DND-41 (cell line): ENCODE results near the gene EPX.

Experiments used
- ATAC-seq: fragments of 200-7000 bp; cut with Tn5 transposase; 3 replicates; pipeline ENCODE4 v1.9.1; 2021; ENCODE audit warnings: low read depth; ENCODE audit not compliant: insufficient read depth
- DNase-seq: peaks from one replicate; pipeline ENCODE4 v3.0.0-alpha.2; 2020
- H2AFZ ChIP-seq: 2 replicates; pipeline ENCODE4 v1.6.0; 2012; ENCODE audit warnings: low read depth, low read length
- H3K27ac ChIP-seq: 2 replicates; pipeline ENCODE4 v1.5.1; 2012; ENCODE audit warnings: low read length, inconsistent platforms
- H3K27me3 ChIP-seq: fragments of 200-600 bp; sonication (generic); 2 replicates; pipeline ENCODE4 v1.6.0; 2012; ENCODE audit warnings: low read length, mild to moderate bottlenecking, inconsistent platforms; ENCODE audit not compliant: insufficient read depth, poor library complexity
- H3K36me3 ChIP-seq: 2 replicates; pipeline ENCODE4 v1.5.1; 2012; ENCODE audit warnings: low read length, inconsistent platforms; ENCODE audit not compliant: insufficient read depth
- H3K4me1 ChIP-seq: 2 replicates; pipeline ENCODE4 v1.5.1; 2012; ENCODE audit warnings: mild to moderate bottlenecking, low read length; ENCODE audit not compliant: insufficient read depth
- H3K4me2 ChIP-seq: 2 replicates; pipeline ENCODE4 v1.6.0; 2012; ENCODE audit warnings: mild to moderate bottlenecking, moderate library complexity, low read length, inconsistent platforms; ENCODE audit not compliant: insufficient read depth
- H3K4me3 ChIP-seq, 2 experiments: fragments of 200-600 bp in 1 of 2; shearing (Covaris generic) in 1 of 2; 2 replicates each; pipeline ENCODE4 v1.5.1; 2012 to 2016; ENCODE audit warnings: inconsistent platforms in 2 of 2, low read length in 2 of 2, mild to moderate bottlenecking in 2 of 2, low read depth in 1 of 2, moderate library complexity in 1 of 2
- H3K79me2 ChIP-seq: 2 replicates; pipeline ENCODE4 v1.6.0; 2012; ENCODE audit warnings: low read length, inconsistent platforms; ENCODE audit not compliant: insufficient read depth
- H3K9ac ChIP-seq: 2 replicates; pipeline ENCODE4 v1.6.0; 2012; ENCODE audit warnings: low read depth, mild to moderate bottlenecking, inconsistent platforms, low read length, moderate library complexity
- H3K9me3 ChIP-seq: 2 replicates; pipeline ENCODE4 v1.5.1; 2012; ENCODE audit warnings: low read length, moderate library complexity, mild to moderate bottlenecking, inconsistent platforms; ENCODE audit not compliant: insufficient read depth, severe bottlenecking
- H4K20me1 ChIP-seq: 2 replicates; pipeline ENCODE4 v1.6.0; 2012; ENCODE audit warnings: low read length; ENCODE audit not compliant: insufficient read depth
- EZH2 ChIP-seq: IDR thresholded peaks from 3 replicates; pipeline ENCODE4 v1.6.1; 2012; ENCODE audit warnings: borderline replicate concordance, low read depth, mild to moderate bottlenecking, moderate library complexity, low read length, inconsistent platforms; ENCODE audit not compliant: severe bottlenecking
- TF ChIP-seq, protein P1 (sequence below): IDR thresholded peaks from 2 replicates; pipeline ENCODE4 v1.5.1; 2012; ENCODE audit warnings: borderline replicate concordance, low read length, moderate library complexity, mild to moderate bottlenecking; ENCODE audit not compliant: poor library complexity, severe bottlenecking; ENCODE audit errors: extremely low read depth

The EPX gene

DNA sequence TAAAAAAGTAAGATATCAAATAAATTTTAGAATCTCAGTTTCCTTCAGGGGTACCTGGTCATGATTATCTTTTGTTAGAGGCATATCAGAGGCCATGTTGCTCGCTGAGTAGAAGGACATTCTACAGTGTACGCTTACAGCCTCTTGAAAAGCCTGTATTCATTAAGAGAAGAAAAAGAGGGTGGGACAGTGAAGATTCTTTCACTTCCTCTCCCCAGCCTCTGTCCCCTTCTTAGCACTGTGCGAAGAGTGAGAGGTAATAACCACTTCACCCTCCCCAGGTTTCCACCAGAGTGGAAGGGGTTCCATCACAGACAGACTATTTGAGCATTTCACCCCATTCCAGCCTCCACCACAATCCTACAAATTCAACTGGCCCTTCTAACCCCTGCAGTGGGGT, 41.0 kb downstream of the EPX start:
- no peak for DNase-seq
- no peak overlapping the region for H3K4me2 ChIP-seq
- no peak overlapping the region for H3K27ac ChIP-seq
- H3K27me3 ChIP-seq, result peaks cover 56% of the 10 kb centered on the region
- H2AFZ ChIP-seq, result no peak overlapping the region
- no peaks in the 10 kb centered on the region for H3K36me3 ChIP-seq
- no peak overlapping the region for H3K9ac ChIP-seq
- H3K4me3 ChIP-seq, result no peak overlapping the region
- ATAC-seq, result no peak
- TF ChIP-seq, protein P1, sequence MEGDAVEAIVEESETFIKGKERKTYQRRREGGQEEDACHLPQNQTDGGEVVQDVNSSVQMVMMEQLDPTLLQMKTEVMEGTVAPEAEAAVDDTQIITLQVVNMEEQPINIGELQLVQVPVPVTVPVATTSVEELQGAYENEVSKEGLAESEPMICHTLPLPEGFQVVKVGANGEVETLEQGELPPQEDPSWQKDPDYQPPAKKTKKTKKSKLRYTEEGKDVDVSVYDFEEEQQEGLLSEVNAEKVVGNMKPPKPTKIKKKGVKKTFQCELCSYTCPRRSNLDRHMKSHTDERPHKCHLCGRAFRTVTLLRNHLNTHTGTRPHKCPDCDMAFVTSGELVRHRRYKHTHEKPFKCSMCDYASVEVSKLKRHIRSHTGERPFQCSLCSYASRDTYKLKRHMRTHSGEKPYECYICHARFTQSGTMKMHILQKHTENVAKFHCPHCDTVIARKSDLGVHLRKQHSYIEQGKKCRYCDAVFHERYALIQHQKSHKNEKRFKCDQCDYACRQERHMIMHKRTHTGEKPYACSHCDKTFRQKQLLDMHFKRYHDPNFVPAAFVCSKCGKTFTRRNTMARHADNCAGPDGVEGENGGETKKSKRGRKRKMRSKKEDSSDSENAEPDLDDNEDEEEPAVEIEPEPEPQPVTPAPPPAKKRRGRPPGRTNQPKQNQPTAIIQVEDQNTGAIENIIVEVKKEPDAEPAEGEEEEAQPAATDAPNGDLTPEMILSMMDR, result no peak
- no peak for TF ChIP-seq EZH2
- no peaks in the 10 kb centered on the region for H3K9me3 ChIP-seq
- no peaks in the 10 kb centered on the region for H4K20me1 ChIP-seq
- H3K4me1 ChIP-seq, result no peaks in the 10 kb centered on the region
- no peaks in the 10 kb centered on the region for H3K79me2 ChIP-seq

DNA sequence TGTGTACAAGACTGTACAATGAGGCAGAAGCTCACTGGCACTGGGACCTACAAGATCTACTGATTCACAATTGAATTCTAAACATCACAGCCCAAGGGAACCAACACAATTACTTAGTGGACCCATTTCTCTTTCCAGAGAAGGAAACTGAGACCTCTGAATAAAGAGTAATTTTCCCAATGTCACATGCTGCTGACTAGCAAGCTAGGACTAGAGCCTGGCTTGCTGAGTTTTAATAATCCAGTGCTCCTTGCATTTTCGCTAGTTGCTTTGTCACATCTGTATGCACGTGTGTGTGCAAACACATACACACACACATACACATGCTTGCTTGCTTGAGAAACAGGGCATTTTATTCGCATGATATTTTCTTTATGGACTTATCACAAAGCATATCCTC, 42.0 kb downstream of the EPX start:
- H3K27me3 ChIP-seq, result peaks cover 66% of the 10 kb centered on the region
- no peak for TF ChIP-seq EZH2
- TF ChIP-seq, protein P1, result no peak
- no peaks in the 10 kb centered on the region for H3K9me3 ChIP-seq
- H3K4me1 ChIP-seq, result no peaks in the 10 kb centered on the region
- H2AFZ ChIP-seq, result no peak overlapping the region
- H3K9ac ChIP-seq, result no peak overlapping the region
- H4K20me1 ChIP-seq, result no peaks in the 10 kb centered on the region
- H3K79me2 ChIP-seq, result no peaks in the 10 kb centered on the region
- H3K4me2 ChIP-seq, result no peak overlapping the region
- no peak overlapping the region for H3K4me3 ChIP-seq
- no peaks in the 10 kb centered on the region for H3K36me3 ChIP-seq
- ATAC-seq (no peak), DNase-seq (no peak)
- H3K27ac ChIP-seq, result no peak overlapping the region

DNA sequence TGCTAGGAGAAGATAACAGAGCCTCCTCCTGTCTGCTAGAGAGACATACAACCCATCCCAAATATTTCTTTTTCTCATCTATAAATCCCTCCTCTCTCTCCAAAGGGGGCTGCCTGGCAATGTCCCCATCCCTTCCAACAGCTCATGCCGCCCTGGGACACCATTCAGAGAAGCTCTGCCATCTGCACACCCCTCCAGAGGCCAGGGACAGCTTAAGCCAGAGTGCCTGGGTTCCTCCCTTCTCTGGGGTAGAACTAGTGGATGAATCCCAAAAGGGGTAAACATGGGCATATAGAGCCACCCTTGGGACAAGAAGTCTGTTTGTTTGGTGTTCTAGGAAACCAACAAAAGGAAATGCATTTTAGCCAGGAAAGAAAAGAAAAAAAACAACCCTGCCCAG, 43.3 kb downstream of the EPX start:
- Histone ChIP-seq H3K9me3 (no peaks in the 10 kb centered on the region), H3K4me2 (no peak overlapping the region), H3K4me3 (no peak overlapping the region), H3K27ac (no peak overlapping the region), H4K20me1 (no peaks in the 10 kb centered on the region), H3K9ac (no peak overlapping the region), H3K4me1 (no peaks in the 10 kb centered on the region), H3K27me3 (peaks cover 72% of the 10 kb centered on the region), H2AFZ (no peak overlapping the region), H3K79me2 (no peaks in the 10 kb centered on the region), H3K36me3 (no peaks in the 10 kb centered on the region)
- TF ChIP-seq, protein P1, result no peak
- TF ChIP-seq EZH2, result no peak
- no peak for ATAC-seq
- no peak for DNase-seq

DNA sequence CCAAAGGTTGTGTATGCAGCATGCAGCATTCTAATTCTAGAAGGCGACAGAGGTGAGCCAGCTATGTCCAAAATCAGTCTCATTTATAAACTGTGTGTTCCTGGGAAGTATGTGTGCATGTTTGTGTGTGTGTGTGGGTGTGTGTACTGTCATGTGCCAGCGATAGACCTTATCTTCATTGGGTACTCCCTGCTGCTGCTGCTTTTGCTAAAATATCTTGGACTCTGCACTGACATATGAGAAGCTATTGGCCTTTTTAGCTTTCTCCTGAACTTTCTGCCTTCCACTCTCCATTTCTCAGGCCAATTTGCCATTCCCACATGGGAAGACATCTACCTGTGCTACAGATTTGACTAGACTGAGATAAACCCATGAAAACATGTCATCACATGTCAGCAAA, 43.9 kb downstream of the EPX start:
- Histone ChIP-seq H3K4me3 (no peak overlapping the region), H3K79me2 (no peaks in the 10 kb centered on the region), H3K4me1 (no peaks in the 10 kb centered on the region), H3K4me2 (no peak overlapping the region), H3K9ac (no peak overlapping the region), H4K20me1 (no peaks in the 10 kb centered on the region), H3K27ac (no peak overlapping the region), H3K27me3 (peaks cover 72% of the 10 kb centered on the region), H2AFZ (no peak overlapping the region), H3K36me3 (no peaks in the 10 kb centered on the region), H3K9me3 (no peaks in the 10 kb centered on the region)
- TF ChIP-seq, protein P1, result no peak
- no peak for TF ChIP-seq EZH2
- ATAC-seq (no peak), DNase-seq (no peak)
